GM18499 (cell line): ENCODE data around the gene CYB561.

ENCODE experiments used
- ATAC-seq: cut with Tn5 transposase; IDR thresholded peaks from one replicate; pipeline ENCODE4 v1.9.1; 2021; ENCODE audit warnings: moderate number of reproducible peaks; ENCODE audit not compliant: insufficient read depth, unreplicated experiment

CYB561 gene

DNA sequence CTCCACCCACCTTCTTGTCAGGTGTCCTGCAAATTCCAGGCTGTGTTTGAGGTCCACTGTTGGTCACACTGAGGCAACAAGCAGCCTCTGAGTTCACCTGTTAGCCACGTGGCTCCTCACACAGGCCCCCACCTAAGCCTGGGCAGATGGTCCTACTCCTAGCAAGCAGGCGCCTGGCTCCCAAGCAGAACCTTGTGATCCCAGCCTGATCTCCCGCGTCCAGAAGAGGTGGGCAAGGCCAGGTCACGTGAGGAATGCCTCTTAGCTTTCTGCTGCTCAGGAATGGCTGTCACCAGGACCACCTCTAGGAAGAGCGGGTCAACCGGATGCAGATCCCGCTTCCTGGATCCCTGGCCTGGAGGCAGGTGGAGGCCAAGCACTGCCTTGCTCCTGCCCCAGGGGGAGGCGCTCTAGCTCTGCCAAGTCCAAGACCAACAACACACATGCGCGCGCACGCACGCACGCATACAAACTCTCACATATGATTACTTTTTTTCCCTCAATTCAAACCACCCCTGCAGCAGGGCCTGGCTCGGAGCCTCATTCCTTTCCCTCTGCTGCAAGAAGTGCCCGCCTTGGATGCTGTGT lies 9.5 kb downstream of the CYB561 start:
- ATAC-seq: no peak

DNA sequence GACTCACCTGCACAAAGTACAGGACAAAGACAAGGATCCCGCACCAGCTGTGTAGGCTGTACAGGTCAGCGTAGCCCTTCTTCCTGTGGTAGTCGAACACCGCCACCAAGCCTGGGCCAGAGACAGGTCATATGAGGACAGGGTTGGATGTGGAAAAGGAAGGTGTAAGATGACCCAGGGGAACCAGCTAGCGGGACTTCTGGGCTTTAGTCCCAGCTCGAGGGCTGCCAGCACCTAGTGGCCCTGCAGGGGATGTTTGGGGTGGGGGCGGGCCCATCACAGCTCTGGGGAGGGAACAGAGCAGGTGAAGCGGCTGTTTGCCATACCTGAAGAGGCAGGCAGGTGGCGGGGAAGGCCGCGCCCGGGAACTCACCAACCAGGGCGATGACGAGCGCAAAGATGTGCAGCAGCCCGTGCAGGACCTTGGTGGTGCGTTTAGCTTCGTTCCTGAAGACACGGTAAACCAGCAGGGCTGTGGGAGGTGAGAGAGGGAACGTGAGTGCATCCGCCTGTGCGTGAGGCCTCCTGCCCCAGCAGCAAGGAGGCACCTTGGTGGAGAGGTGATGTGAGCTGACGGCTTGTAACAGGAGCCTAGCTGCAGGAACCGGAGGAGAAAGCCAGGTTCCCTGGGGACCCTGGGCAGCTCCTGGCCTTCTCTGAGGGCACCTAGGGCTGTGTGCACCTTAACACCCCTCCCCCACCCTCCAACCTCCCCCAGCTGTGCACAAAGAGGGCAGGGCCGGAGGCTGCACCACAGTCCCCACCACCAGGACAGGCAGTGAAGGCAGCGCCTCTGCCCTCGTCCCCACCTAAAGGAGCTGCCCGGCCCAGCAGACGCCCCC lies 10.2 kb downstream of the CYB561 start:
- ATAC-seq: no peak

DNA sequence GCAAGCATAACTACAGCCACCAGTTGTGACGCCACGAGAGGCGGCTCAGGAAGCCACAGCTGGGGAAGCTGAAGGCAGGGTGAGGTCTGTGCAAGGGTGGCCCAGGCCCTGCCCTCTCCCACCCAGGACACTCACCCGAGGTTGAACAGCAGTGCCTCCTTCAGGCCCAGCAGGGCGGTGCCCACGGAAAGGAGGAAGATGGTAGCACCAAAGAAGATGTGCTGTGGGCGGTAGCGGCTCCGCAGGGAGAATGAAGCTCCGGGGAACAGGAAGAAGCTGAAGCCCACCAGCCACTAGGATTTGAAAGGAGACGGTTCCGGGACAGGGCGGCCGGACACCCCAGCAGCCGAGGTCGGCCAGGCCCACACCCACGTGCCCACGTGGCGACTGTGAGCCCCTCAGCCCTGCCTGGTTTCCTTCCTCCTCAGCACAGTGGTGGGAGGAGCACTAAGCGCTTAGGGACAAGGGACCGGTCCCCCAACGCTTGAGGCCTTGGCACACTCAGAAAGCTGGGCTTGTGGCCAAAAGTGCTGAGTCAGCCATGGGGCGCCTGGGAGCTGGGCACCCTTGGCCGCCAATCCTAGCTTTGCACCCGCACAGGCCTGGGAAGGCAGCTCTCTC lies 11.0 kb downstream of the CYB561 start:
- ATAC-seq: no peak

DNA sequence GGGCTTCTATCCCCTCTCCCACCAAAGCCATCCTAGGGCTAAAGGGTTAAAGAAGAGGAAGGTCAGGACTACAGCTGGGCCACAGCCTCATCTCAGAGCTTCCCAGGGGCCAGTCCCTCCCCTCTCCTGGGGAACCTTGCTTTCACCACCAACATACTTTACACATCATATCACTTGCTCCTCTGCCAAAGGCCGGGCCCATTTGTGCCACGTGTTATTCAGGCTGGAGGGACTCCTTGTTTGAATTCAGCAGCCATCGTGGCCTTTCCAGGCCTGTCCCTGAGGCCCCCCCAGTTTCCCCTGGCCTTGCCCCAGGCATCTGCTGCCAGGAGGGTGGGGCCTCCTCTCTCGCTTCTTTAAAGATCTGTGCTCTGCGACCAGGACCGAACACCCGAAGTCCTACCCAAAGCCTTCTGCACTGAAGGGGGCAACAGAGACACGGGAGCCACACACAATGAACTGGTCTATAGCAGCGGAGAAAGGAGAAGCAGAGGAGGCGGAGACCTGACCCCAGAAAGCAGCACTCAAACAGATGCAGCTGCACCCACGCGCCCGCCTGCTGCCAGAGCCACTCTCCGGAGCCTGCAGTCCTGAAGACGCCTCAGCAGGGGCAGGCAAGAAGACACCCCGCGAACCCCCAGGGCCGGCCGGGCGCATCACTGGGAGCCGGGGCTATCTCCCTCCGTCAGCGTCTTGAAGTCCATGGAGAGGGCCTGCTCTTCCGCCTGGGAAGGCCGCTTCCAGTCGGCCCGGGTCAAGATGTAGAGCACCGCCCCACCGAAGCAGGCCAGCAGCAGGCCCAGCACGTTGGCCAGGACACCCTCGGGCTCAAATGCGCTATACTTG lies 12.1 kb downstream of the CYB561 start:
- no peak for ATAC-seq

DNA sequence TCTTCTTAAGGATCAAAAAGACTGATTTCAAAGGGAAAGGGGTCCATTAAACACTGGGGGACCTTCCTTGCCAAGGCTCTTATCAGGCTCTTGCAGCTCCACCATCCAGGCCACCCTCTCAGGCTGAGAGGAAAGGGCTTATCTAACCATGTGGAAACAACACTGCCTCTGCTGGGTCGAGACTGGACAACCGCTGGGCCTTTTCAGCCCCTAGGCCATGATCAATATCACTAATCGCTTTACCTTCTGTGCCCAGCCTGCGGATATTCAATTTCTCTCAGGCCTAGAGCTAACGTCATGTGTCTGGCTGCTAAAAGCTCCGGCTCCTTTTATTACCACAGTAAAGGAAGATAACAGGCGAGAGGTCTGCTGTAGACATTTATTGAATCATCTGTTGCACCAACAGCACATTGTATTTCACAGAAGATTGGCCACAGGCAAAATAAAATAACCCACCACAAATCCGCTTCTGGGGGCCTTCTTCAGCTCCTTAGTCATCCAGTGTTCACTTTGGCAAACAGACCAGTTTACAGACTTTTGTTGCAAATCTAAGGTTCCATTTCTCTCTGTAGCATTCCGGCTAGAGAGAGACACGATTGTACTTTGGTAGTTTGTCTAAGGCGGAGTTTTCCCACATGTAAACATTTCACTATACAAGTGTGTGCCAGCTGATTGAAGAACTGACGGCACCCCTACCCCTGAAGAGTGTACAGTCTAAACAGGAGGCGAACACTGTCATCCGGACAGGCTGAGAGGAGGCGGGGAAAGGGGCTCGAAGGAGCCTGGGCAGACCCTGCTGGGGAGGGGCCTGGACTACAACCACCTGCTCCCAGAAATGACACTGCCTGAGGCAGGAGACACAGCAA lies 13.9 kb downstream of the CYB561 start:
- ATAC-seq: no peak

DNA sequence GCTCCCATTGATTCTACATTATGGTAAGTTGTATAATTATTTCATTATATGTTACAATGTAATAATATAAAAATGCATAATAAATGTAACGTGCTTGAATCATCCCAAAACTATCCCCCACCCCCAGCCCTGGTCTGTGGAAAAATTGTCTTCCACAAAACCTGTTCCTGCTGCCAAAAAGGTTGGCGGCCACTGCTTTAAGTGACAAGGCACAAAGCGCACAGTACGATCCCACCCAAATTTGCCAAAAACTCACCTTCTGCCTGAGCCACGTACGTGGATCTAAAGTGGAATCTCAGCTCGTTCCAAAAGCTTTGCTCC lies 14.5 kb downstream of the CYB561 start:
- ATAC-seq: no peak

DNA sequence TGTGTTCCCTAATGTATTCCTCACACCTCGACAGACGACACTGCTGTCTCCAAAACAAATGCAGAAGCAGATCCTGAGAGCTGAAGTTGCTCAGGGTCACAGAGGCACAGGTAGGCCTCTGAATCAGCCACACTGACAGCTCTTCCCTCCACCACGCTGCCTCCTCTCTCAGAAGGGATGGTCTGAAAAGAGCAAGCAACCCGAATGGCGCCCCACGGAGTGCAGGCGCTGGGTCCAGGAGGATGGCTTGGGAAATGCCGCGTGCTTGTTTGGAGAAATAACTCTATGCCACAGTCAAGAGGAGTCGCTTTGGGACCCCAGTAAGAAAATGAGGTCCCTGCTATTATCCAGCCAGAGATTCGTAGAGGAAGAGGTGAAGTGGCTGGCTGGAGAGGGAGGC lies 15.9 kb downstream of the CYB561 start:
- no peak for ATAC-seq

DNA sequence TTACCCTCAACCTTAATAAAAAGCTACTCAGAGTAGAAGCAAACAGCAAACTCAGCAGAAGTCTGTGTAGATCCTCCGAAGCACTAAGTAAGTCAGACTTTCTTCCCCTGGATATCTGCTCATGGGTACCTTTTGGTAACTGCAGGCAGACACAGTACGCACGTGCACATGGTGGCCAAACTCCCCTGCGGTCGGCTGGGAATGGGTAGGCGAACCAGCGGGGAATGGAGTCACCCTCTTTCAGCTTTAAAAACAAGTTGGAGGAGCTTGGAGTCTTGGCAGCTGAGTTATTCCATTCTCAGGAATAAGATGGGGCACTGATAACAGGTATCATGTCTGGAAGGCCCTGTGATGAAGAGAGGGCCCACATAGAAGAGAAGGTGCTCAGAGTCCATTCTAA lies 16.3 kb downstream of the CYB561 start:
- no peak for ATAC-seq

DNA sequence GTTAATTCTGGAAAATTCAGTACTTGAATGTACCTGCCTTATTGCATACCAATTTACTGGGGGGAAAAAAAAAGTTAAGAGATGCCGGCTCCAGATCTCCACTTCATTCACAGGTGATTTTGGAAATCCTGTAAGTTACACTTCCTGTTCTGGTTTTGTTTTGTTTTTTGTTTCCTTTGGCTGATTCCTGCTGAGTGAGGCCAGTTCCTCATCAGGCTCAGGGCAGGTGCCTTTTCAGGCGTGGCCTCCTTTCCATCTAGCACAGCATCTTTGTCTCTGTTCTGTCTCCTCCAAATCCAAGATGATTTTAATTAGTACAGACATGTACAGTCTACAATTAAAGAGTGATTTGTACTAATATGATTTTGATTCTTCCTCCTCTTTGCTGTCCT lies 19.2 kb downstream of the CYB561 start:
- no peak for ATAC-seq

DNA sequence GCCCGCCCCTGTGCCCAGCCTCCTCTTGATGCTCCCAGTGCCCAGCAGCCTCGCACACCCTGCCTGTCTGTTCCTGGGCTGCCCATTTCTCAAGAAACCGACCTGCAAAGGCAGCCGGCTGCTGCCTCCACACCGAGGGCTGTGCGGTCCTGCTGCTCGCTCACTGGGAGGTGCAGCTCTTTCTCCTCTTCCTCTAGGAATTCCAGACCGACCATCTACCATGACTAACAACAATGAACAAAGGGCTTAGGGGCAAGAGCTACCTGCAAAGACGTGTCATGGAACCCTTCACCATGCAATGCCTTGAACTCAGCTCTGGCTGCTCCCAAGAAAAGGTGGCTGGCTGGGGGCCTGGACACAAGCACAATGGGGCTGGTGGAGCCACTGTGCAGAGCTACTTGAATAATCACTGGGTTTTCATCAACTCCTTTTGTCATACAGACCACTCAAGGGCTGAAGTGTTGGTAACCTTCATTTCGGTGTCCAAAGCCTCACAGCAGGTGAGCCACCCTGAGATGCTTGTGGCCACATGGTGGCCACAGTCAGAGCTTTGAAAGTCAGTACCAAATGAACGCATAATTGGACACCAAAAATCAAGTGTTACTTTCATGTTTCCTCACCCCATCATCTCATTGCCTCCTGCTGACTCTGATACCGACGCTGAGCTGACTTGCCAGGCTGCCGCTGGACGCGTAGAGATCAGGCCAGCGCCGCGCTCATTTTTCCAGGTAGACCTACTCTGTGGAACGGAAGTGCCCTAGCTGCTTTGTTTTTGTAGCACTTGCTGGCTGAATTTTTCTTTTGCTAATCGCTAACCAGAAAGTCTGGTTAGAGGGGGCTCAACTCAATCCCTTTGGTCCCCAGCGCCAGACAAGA lies 19.8 kb downstream of the CYB561 start:
- no peak for ATAC-seq

DNA sequence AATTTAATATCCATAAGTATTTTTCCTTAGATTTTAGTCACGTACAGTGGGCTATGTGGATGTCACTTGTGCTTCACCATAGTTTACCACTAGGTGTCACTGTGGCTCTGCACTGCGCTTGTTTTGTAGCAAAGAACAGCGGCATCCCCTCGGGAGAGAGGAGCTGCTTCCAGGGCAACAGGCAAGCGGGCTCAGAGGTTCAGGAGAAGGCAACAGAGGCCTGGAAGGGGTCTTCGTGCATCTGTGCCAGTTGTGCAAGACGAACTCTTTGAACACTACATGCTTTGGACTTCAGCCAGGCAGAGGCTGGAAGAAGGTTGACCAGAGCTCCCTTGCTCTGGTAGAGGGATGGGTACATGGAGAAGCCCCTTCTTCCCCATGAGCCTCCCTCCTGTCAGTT lies 20.6 kb downstream of the CYB561 start:
- no peak for ATAC-seq

DNA sequence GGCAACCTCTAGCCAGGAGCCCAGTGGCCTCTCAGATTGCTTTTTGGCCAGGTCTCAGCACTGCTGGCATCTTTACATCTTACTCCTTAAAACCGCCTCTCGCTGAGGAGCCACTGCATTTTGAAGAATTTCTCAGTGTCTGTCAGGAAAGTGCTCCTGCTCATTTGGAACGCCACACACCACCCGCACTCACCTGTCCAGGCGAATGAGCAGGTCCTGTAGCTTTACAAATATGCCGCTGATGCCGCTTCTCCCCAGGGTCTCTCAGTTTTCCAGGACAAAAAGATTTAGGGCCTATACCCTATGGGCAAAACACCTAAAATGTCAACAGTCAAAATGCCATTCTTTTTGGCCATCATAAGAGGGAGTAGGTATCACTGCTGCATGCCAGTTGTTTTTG lies 22.1 kb downstream of the CYB561 start:
- ATAC-seq: no peak

DNA sequence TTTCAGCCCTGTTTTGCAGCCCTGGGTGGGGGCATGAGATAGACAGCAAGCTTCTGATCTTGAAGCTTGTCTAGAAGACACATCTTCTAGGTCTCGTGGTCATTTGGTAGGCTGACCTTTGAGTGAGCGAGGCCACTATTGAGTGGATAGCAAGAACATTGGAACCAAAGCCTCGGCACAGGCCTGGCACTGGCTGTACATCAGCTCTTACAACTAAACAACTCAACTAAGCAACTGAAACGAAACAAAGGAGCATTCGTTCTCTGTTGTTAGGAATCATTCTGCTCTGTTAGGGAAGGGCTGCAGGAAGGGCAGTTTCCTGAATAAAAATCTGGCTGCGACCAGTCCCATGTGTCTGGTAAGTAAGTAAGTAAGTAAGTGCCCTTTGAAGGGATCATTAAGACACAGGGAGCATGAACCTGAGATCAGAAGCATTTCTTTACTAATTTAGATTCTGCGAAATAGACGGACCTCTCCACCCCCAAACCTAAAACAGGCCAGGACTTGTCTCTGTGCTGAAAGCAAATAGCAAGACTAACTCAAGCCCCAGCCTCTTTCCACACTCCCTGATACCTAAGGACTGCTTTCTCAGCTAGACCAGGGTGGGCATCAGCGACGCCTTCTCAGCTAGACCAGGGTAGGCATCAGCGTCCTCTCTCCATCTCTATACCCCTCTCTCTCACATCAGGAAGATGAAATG lies 22.7 kb downstream of the CYB561 start:
- ATAC-seq: no peak

DNA sequence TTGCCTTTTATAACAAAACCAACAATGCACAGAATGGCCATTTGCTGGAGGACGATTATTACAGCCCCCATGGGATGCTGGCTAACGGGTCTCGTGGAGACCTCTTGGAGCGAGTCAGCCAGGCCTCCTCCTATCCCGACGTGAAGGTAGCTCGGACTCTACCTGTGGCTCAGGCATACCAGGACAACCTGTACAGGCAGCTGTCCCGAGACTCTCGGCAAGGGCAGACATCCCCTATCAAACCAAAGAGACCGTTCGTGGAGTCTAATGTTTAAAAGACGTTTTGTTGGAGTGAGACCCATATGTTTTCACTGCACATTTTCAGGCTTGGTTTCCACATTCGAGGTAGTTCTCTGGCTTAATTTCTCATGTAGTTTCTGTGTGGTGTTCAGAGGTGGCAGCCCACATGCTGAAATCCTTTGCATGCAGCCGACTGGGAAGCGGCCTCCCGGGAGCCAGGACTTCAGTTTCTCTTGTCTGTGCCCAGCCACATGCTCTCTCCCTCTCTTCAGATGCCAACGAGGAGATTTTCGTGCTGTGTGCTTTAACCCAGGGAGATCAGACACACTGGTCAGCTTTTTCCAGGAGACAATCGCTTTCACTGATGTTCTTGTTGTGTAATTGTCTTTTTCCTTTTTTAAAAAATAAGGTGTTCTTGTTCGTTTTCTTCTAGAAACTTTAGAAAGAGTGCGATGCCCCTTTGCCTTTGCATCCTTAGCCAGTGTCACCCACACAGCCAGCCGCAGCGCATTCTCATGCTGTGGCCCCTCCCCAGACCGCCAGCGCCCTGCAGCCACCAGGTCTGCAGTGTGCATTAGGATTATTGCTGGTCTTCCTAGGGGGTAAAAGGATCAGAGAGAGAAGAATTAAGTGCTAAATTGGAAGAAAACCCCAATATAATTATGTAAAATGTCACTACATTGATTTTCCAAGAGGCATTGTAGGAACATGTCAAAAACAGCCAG lies 24.1 kb downstream of the CYB561 start:
- no peak for ATAC-seq

DNA sequence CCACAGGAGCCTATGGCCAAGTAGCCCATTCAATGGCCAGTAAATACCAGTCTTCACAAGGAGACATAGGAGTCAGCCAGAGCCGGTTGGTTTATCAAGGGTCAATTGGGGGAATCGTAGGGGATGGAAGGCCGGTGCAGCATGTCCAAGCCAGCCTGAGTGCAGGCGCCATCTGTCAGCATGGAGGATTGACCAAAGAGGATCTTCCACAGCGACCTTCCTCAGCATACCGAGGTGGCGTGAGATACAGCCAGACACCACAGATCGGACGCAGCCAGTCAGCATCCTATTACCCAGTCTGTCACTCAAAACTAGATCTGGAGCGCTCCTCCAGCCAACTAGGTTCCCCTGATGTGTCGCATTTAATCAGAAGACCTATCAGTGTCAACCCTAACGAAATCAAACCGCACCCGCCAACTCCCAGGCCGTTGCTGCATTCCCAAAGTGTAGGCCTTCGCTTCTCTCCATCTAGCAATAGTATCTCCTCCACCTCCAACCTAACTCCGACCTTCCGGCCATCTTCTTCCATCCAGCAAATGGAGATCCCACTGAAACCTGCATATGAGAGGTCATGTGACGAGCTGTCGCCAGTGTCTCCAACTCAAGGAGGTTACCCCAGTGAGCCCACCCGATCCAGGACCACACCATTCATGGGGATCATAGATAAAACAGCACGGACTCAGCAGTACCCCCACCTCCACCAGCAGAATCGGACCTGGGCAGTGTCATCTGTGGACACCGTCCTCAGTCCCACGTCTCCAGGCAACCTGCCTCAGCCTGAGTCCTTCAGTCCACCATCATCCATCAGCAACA lies 25.0 kb downstream of the CYB561 start:
- ATAC-seq: no peak
